HG03521 (cell line): Measurements from ENCODE around the gene PAX1.

Experiments used
- ATAC-seq: cut with Tn5 transposase; IDR thresholded peaks from one replicate; pipeline ENCODE4 v1.9.1; 2021; ENCODE audit warnings: mild to moderate bottlenecking, moderate library complexity; ENCODE audit not compliant: unreplicated experiment

The PAX1 gene

GRCh38 chr20:21702553-21703470 is 2.7 kb upstream of the PAX1 start:
- peak; percentile 51 for ATAC-seq

- ATAC-seq: no peak
Measured at GRCh38 chr20:21703717-21704407, 1.6 kb upstream of the PAX1 start.

GRCh38 chr20:21704408-21705385 is 767 bp upstream of the PAX1 start:
- no peak for ATAC-seq

GRCh38 chr20:21706261-21707195 is 1.1 kb downstream of the PAX1 start:
- ATAC-seq: no peak

GRCh38 chr20:21707267-21707666 is 1.8 kb downstream of the PAX1 start:
- no peak for ATAC-seq

GRCh38 chr20:21707999-21708737 is 2.7 kb downstream of the PAX1 start:
- no peak for ATAC-seq

GRCh38 chr20:21708738-21709534 is 3.5 kb downstream of the PAX1 start:
- ATAC-seq: no peak

GRCh38 chr20:21709535-21709904 is 4.1 kb downstream of the PAX1 start:
- no peak for ATAC-seq

GRCh38 chr20:21710341-21710740 is 4.9 kb downstream of the PAX1 start:
- ATAC-seq: no peak

GRCh38 chr20:21710863-21711431 is 5.5 kb downstream of the PAX1 start:
- no peak for ATAC-seq

- ATAC-seq: no peak
Measured at GRCh38 chr20:21712443-21713059, 7.1 kb downstream of the PAX1 start.

- ATAC-seq: no peak
Measured at GRCh38 chr20:21713470-21713869, 8.0 kb downstream of the PAX1 start.

- no peak for ATAC-seq
Measured at GRCh38 chr20:21713901-21714296, 8.4 kb downstream of the PAX1 start.

GRCh38 chr20:21714297-21715192 is 9.1 kb downstream of the PAX1 start:
- ATAC-seq: no peak

- no peak for ATAC-seq
Measured at GRCh38 chr20:21715193-21715881, 9.9 kb downstream of the PAX1 start.

- no peak for ATAC-seq
Measured at GRCh38 chr20:21719592-21720214, 14.2 kb downstream of the PAX1 start.
